Fibroblast of lung (primary cell): ENCODE data around the gene TMEM119. TPM values are rescaled to one million over a fixed set of nuclear protein-coding genes. Genes with fewer than 3 reads are reported as not detected.

Experiments used
- DNase-seq, 2 donors: peaks; one replicate each; pipeline versions ENCODE4 v3.0.0 to v3.0.0-alpha.2; 2010; ENCODE audit warnings: low read depth in 2 of 2
- H2AFZ ChIP-seq: 2 replicates; pipeline ENCODE4 v1.5.1; 2012; ENCODE audit warnings: low read length, control low read depth, inconsistent platforms
- H3K27ac ChIP-seq: 2 replicates; pipeline ENCODE4 v1.5.1; 2011; ENCODE audit warnings: low read length, control low read depth; ENCODE audit not compliant: insufficient read depth
- H3K27me3 ChIP-seq: 2 replicates; pipeline ENCODE4 v1.5.1; 2011; ENCODE audit warnings: mild to moderate bottlenecking, low read length; ENCODE audit not compliant: control insufficient read depth, insufficient read depth
- H3K36me3 ChIP-seq: 2 replicates; pipeline ENCODE4 v1.5.1; 2011; ENCODE audit warnings: low read length; ENCODE audit not compliant: control insufficient read depth, insufficient read depth
- H3K4me1 ChIP-seq: 2 replicates; pipeline ENCODE4 v1.5.1; 2011; ENCODE audit warnings: low read length; ENCODE audit not compliant: control insufficient read depth, insufficient read depth; ENCODE audit errors: extremely low read depth
- H3K4me2 ChIP-seq: 2 replicates; pipeline ENCODE4 v1.5.1; 2011; ENCODE audit warnings: low read length, control low read depth; ENCODE audit not compliant: insufficient read depth; ENCODE audit errors: extremely low read depth
- H3K4me3 ChIP-seq, 4 experiments: fragments of 200-600 bp in 1 of 4; sonication (generic) in 1 of 4; replicated peaks in 1 of 4; 2 replicates each; pipeline ENCODE4 v1.5.1; 2011 to 2016; ENCODE audit warnings: low read length in 4 of 4, low read depth in 3 of 4, mild to moderate bottlenecking in 3 of 4, control low read depth in 2 of 4, inconsistent platforms in 1 of 4, mixed read lengths in 1 of 4; ENCODE audit not compliant: insufficient read depth in 1 of 4; ENCODE audit errors: control extremely low read depth in 1 of 4
- H3K79me2 ChIP-seq: 2 replicates; pipeline ENCODE4 v1.5.1; 2012; ENCODE audit warnings: mild to moderate bottlenecking, low read length, inconsistent platforms; ENCODE audit not compliant: control insufficient read depth, insufficient read depth
- H3K9ac ChIP-seq: 2 replicates; pipeline ENCODE4 v1.5.1; 2011; ENCODE audit warnings: mild to moderate bottlenecking, low read length, control low read depth; ENCODE audit not compliant: insufficient read depth
- H3K9me3 ChIP-seq: 2 replicates; pipeline ENCODE4 v1.5.1; 2012; ENCODE audit warnings: low read depth, low read length; ENCODE audit not compliant: control insufficient read depth, insufficient read depth
- H4K20me1 ChIP-seq: 2 replicates; pipeline ENCODE4 v1.5.1; 2011; ENCODE audit warnings: low read length; ENCODE audit not compliant: control insufficient read depth, insufficient read depth; ENCODE audit errors: extremely low read depth
- CTCF ChIP-seq, 2 donors: IDR thresholded peaks in 1 of 2; conservative IDR thresholded peaks in 1 of 2; 1 replicate in 1 of 2; 2 replicates in 1 of 2; pipeline ENCODE4 v1.5.1; 2011 to 2012; ENCODE audit warnings: low read length in 2 of 2, control low read depth in 1 of 2, inconsistent platforms in 1 of 2, low read depth in 1 of 2, mild to moderate bottlenecking in 1 of 2
- EZH2 ChIP-seq: IDR thresholded peaks from 2 replicates; pipeline ENCODE4 v1.5.1; 2012; ENCODE audit warnings: low read length, control low read depth, mild to moderate bottlenecking; ENCODE audit errors: missing control alignments
- polyA plus RNA-seq, 2 donors: library from polyadenylated mRNA; depleted of rRNA in 1 of 2; stranded (reverse) in 1 of 2; unstranded in 1 of 2; fragments of >200 nt; gene quantifications; 2 replicates each; pipeline ENCODE4 v1.2.1, GENCODE V29; 2011 to 2012; ENCODE audit warnings: missing spikeins in 1 of 2
- total RNA-seq: library from RNA; depleted of rRNA; stranded (reverse); fragments of >200 nt; gene quantifications from 2 replicates; pipeline ENCODE4 v1.2.1, GENCODE V29; 2014

Gene TMEM119
- total and polyA plus RNA-seq, 2 donors (not counting 1 experiment from before 2014, with no cell fraction given), result 154 to 358 TPM

GRCh38 chr12:108581311-108582227 is 16.3 kb downstream of the TMEM119 start:
- Histone ChIP-seq H4K20me1 (no peaks in the 10 kb centered on the region), H3K9me3 (no peaks in the 10 kb centered on the region), H3K4me2 (no peak overlapping the region), H3K79me2 (no peaks in the 10 kb centered on the region), H3K27me3 (no peaks in the 10 kb centered on the region), H3K4me1 (peaks cover 18% of the 10 kb centered on the region), H3K27ac (no peak overlapping the region), H3K9ac (no peak overlapping the region), H3K36me3 (no peaks in the 10 kb centered on the region), H3K4me3 (no peak overlapping the region), H2AFZ (no peak overlapping the region)
- peak in 1 of 2 donors; percentile 46 for DNase-seq
- no peak for TF ChIP-seq CTCF (conservative IDR thresholded peaks at IDR 0.05 in 1 of 2, IDR thresholded peaks at IDR 0.05 in 1 of 2; ENCODE audit: low read depth in 1 of 2, low read length in 2 of 2)
- no peak for TF ChIP-seq EZH2

- Histone ChIP-seq H4K20me1 (no peaks in the 10 kb centered on the region), H3K27me3 (no peaks in the 10 kb centered on the region), H3K9me3 (no peaks in the 10 kb centered on the region), H3K4me1 (peaks cover 24% of the 10 kb centered on the region), H3K36me3 (no peaks in the 10 kb centered on the region), H3K27ac (no peak overlapping the region), H3K4me3 (no peak overlapping the region), H2AFZ (no peak overlapping the region), H3K79me2 (no peaks in the 10 kb centered on the region), H3K4me2 (no peak overlapping the region), H3K9ac (no peak overlapping the region)
- DNase-seq, result no peak
- TF ChIP-seq EZH2 (no peak), CTCF (conservative IDR thresholded peaks at IDR 0.05 in 1 of 2, IDR thresholded peaks at IDR 0.05 in 1 of 2; ENCODE audit: low read depth in 1 of 2, low read length in 2 of 2) (no peak)
These were observed 17.4 kb downstream of the TMEM119 start for GRCh38 chr12:108580531-108580930.

- no peak overlapping the region for H2AFZ ChIP-seq
- no peaks in the 10 kb centered on the region for H3K36me3 ChIP-seq
- no peaks in the 10 kb centered on the region for H3K79me2 ChIP-seq
- no peaks in the 10 kb centered on the region for H4K20me1 ChIP-seq
- no peak overlapping the region for H3K4me3 ChIP-seq
- no peak overlapping the region for H3K9ac ChIP-seq
- no peaks in the 10 kb centered on the region for H3K9me3 ChIP-seq
- peaks cover 22% of the 10 kb centered on the region for H3K4me1 ChIP-seq
- TF ChIP-seq EZH2, result no peak
- no peak for TF ChIP-seq CTCF (conservative IDR thresholded peaks at IDR 0.05 in 1 of 2, IDR thresholded peaks at IDR 0.05 in 1 of 2; ENCODE audit: low read depth in 1 of 2, low read length in 2 of 2)
- H3K27me3 ChIP-seq, result no peaks in the 10 kb centered on the region
- H3K27ac ChIP-seq, result no peak overlapping the region
- H3K4me2 ChIP-seq, result no peak overlapping the region
- DNase-seq, result no peak
These were observed 19.1 kb downstream of the TMEM119 start for GRCh38 chr12:108578813-108579212.
